K562 (cell line): ENCODE measurements around the gene NR0B2. TPM values are rescaled to one million over a fixed set of nuclear protein-coding genes. Genes with fewer than 3 reads are reported as not detected.

Experiments
- AFF1 ChIP-seq, 2 experiments: fragments of 450-650 bp; IDR thresholded peaks; 2 replicates each; pipeline ENCODE4 v1.6.1; 2018; ENCODE audit warnings: mild to moderate bottlenecking in 2 of 2, low read depth in 1 of 2; ENCODE audit not compliant: partially characterized antibody in 2 of 2
- CBFB ChIP-seq: sonication (generic); formaldehyde crosslinking; IDR thresholded peaks from 2 replicates; pipeline ENCODE4 v1.4.0; 2020; ENCODE audit warnings: mild to moderate bottlenecking, missing genetic modification reagents
- E2F5 ChIP-seq: sonication (generic); formaldehyde crosslinking; IDR thresholded peaks from 2 replicates; pipeline ENCODE4 v1.8.0; 2022; ENCODE audit warnings: mild to moderate bottlenecking, missing genetic modification reagents
- FOXK2 ChIP-seq, 2 experiments: fragments of 450-650 bp; IDR thresholded peaks in 1 of 2; conservative IDR thresholded peaks in 1 of 2; 2 replicates each; pipeline ENCODE4 v1.6.1; 2016; ENCODE audit warnings: low read depth in 2 of 2, mild to moderate bottlenecking in 1 of 2
- JUNB ChIP-seq: fragments of 450-650 bp; formaldehyde crosslinking; conservative IDR thresholded peaks from 2 replicates; pipeline ENCODE4 v1.4.0; 2020; ENCODE audit warnings: mild to moderate bottlenecking
- MCM2 ChIP-seq: fragments of 450-650 bp; IDR thresholded peaks from 2 replicates; pipeline ENCODE4 v1.6.1; 2017; ENCODE audit warnings: low read depth, mild to moderate bottlenecking
- SAFB ChIP-seq: fragments of 200-400 bp; formaldehyde crosslinking; IDR thresholded peaks from 2 replicates; pipeline ENCODE4 v1.6.1; 2017; ENCODE audit warnings: low read depth, low read length, borderline replicate concordance
- SETDB1 ChIP-seq: IDR thresholded peaks from one replicate; pipeline ENCODE4 v1.6.1; 2012; ENCODE audit warnings: low read length, control low read depth, inconsistent platforms
- SREBF1 ChIP-seq: fragments of 150-350 bp; IDR thresholded peaks from 2 replicates; pipeline ENCODE4 v1.6.1; 2014; ENCODE audit warnings: antibody characterized with exemption, low read depth, low read length, borderline replicate concordance
- SRSF1 ChIP-seq: fragments of 200-400 bp; formaldehyde crosslinking; IDR thresholded peaks from 2 replicates; pipeline ENCODE4 v1.6.1; 2017; ENCODE audit warnings: mild to moderate bottlenecking, low read depth, low read length, moderate library complexity
- TCF3 ChIP-seq: sonication (generic); formaldehyde crosslinking; IDR thresholded peaks from 2 replicates; pipeline ENCODE4 v1.4.0; 2020; ENCODE audit warnings: mild to moderate bottlenecking, missing genetic modification reagents
- U2AF1 ChIP-seq: fragments of 200-400 bp; formaldehyde crosslinking; optimal IDR thresholded peaks from 2 replicates; pipeline ENCODE3; 2017; ENCODE audit warnings: mild to moderate bottlenecking, low read depth, low read length, moderate library complexity
- ZNF143 ChIP-seq: sonication (generic); formaldehyde crosslinking; IDR thresholded peaks from 2 replicates; pipeline ENCODE4 v1.9.0; 2022; ENCODE audit warnings: mild to moderate bottlenecking, missing genetic modification reagents
- ZNF280A ChIP-seq: fragments of 450-650 bp; IDR thresholded peaks from 2 replicates; pipeline ENCODE4 v1.6.1; 2018; ENCODE audit warnings: mild to moderate bottlenecking, low read depth; ENCODE audit not compliant: partially characterized antibody
- ZNF75A ChIP-seq: fragments of 450-650 bp; formaldehyde crosslinking; IDR thresholded peaks from 2 replicates; pipeline ENCODE4 v1.4.0; 2020; ENCODE audit warnings: mild to moderate bottlenecking
- polyA plus RNA-seq, 8 experiments: library from polyadenylated mRNA; depleted of rRNA in 4 of 8; stranded (reverse) in 5 of 8; unstranded in 3 of 8; fragments of >200 nt; fragmentation: Nextera tagmentation in 2 of 8; fragmentation: Illumina TruSeq in 1 of 8; extraction: Ambion mirVana in 2 of 8; extraction: Trizol in 1 of 8; gene quantifications; 2 replicates each; pipeline versions ENCODE4 v1.2.1 to v1.2.3, GENCODE V29; 2011 to 2014; ENCODE audit warnings: inconsistent platforms in 1 of 8, missing spikeins in 1 of 8
- total RNA-seq, 7 experiments: library from RNA; depleted of rRNA in 6 of 7; stranded (reverse); fragments of >200 nt in 6 of 7; fragmentation: Illumina TruSeq in 2 of 7; extraction: Trizol in 2 of 7; gene quantifications; 2 replicates each; pipeline versions ENCODE4 v1.2.1 to v1.2.3, GENCODE V29; 2011 to 2021; ENCODE audit warnings: low replicate concordance in 1 of 7

The NR0B2 gene
- total and polyA plus RNA-seq, 9 of the 15 experiments (the other 6 are each of a cell fraction or from before 2014, with no cell fraction given) = not detected

- TF ChIP-seq AFF1 (IDR thresholded peaks at IDR 0.05; ENCODE audit: low read depth in 1 of 2, partially characterized antibody in 2 of 2) = no peak
- TF ChIP-seq SETDB1 = no peak
- TF ChIP-seq ZNF75A (CRISPR knock-in tag) = no peak
- no peak for TF ChIP-seq MCM2
- TF ChIP-seq SAFB = peak; percentile 61; the same call in 1 of the 2 replicates
- 0 out of 2 replicates have a peak, but pooled peaks have one; percentile 43 for TF ChIP-seq ZNF143 (CRISPR knock-in tag)
- peak; percentile 88 to 92; a peak in 3 of 4 replicates for TF ChIP-seq FOXK2 (conservative IDR thresholded peaks at IDR 0.05 in 1 of 2, IDR thresholded peaks at IDR 0.05 in 1 of 2; ENCODE audit: low read depth in 2 of 2)
- TF ChIP-seq ZNF280A = no peak
- no peak for TF ChIP-seq JUNB (CRISPR knock-in tag)
- peak; percentile 93 for TF ChIP-seq CBFB (CRISPR knock-in tag)
- 0 out of 2 replicates have a peak, but pooled peaks have one; percentile 31 for TF ChIP-seq TCF3 (CRISPR knock-in tag)
- TF ChIP-seq SREBF1 = no peak
- TF ChIP-seq SRSF1 = no peak
- TF ChIP-seq U2AF1 = peak; percentile 71
- TF ChIP-seq E2F5 (CRISPR knock-in tag) = peak; percentile 93; the same call in 1 of the 2 replicates
These were observed 8.0 kb upstream of the NR0B2 start, which contains the start of gene NUDC (continued) for GRCh38 chr1:26921540-26922430.
